HepG2 (cell line): Measurements from ENCODE around the gene HEMK1. TPM values are rescaled to one million over a fixed set of nuclear protein-coding genes. Genes with fewer than 3 reads are reported as not detected.

Experiments
- AFF4 ChIP-seq: sonication (generic); formaldehyde crosslinking; IDR thresholded peaks from 2 replicates; pipeline ENCODE4 v1.4.0; 2020; ENCODE audit warnings: missing genetic modification reagents
- CREB3 ChIP-seq: sonication (generic); formaldehyde crosslinking; IDR thresholded peaks from 2 replicates; pipeline ENCODE4 v1.5.0; 2020; ENCODE audit warnings: missing genetic modification reagents
- ETV5 ChIP-seq: IDR thresholded peaks from 2 replicates; pipeline ENCODE4 v1.6.1; 2018; ENCODE audit warnings: missing biosample characterization, missing genetic modification reagents, inconsistent platforms, borderline replicate concordance
- POGZ ChIP-seq: sonication (generic); formaldehyde crosslinking; IDR thresholded peaks from 2 replicates; pipeline ENCODE4 v1.4.0; 2020; ENCODE audit warnings: mild to moderate bottlenecking, missing genetic modification reagents
- SNRNP70 ChIP-seq: fragments of 200-400 bp; formaldehyde crosslinking; IDR thresholded peaks from 2 replicates; pipeline ENCODE4 v1.6.1; 2017; ENCODE audit warnings: mild to moderate bottlenecking, low read depth, low read length, moderate library complexity
- THYN1 ChIP-seq: sonication (generic); formaldehyde crosslinking; IDR thresholded peaks from 2 replicates; pipeline ENCODE4 v1.8.1; 2023; ENCODE audit warnings: low read depth, mild to moderate bottlenecking, moderate library complexity, missing genetic modification reagents, borderline replicate concordance
- ZFAT ChIP-seq: sonication (generic); formaldehyde crosslinking; conservative IDR thresholded peaks from 2 replicates; pipeline ENCODE4 v1.8.1; 2023; ENCODE audit warnings: missing genetic modification reagents, inconsistent platforms
- ZNF512B ChIP-seq: sonication (generic); formaldehyde crosslinking; IDR thresholded peaks from 2 replicates; pipeline ENCODE4 v1.5.1; 2020; ENCODE audit warnings: missing genetic modification reagents, mild to moderate bottlenecking, borderline replicate concordance
- ZNF639 ChIP-seq: conservative IDR thresholded peaks from 2 replicates; pipeline ENCODE4 v1.6.1; 2018; ENCODE audit warnings: missing genetic modification reagents
- ZNF646 ChIP-seq: sonication (generic); formaldehyde crosslinking; IDR thresholded peaks from 2 replicates; pipeline ENCODE4 v1.9.0; 2021; ENCODE audit warnings: mild to moderate bottlenecking, missing genetic modification reagents
- ZNF773 ChIP-seq: sonication (generic); formaldehyde crosslinking; IDR thresholded peaks from 2 replicates; pipeline ENCODE4 v1.4.0; 2020; ENCODE audit warnings: missing genetic modification reagents, borderline replicate concordance
- ZNF790 ChIP-seq: sonication (generic); formaldehyde crosslinking; IDR thresholded peaks from 2 replicates; pipeline ENCODE4 v1.8.0; 2022; ENCODE audit warnings: missing genetic modification reagents, mild to moderate bottlenecking, borderline replicate concordance
- polyA plus RNA-seq, 8 experiments: library from polyadenylated mRNA; depleted of rRNA in 3 of 8; stranded (reverse) in 7 of 8; unstranded in 1 of 8; fragments of >200 nt; fragmentation: Illumina TruSeq in 4 of 8; extraction: Trizol in 4 of 8; gene quantifications; 2 replicates each; pipeline versions ENCODE4 v1.2.1 to v1.2.3, GENCODE V29; 2011 to 2016; ENCODE audit warnings: low read depth in 4 of 8, missing spikeins in 1 of 8, mixed read lengths in 1 of 8; ENCODE audit not compliant: insufficient read depth in 1 of 8
- total RNA-seq, 5 experiments: library from RNA; depleted of rRNA; stranded (reverse); fragments of >200 nt; fragmentation: Illumina TruSeq; extraction: Trizol; gene quantifications; 2 replicates each; pipeline ENCODE4 v1.2.3, GENCODE V29; 2016; ENCODE audit warnings: low read depth in 1 of 5

HEMK1 gene
- total and polyA plus RNA-seq, 2 of the 13 experiments (the other 11 are each of a cell fraction or from before 2014, with no cell fraction given) = 9.8 to 12.6 TPM

GRCh38 chr3:50616003-50616769 is 46.9 kb downstream of the HEMK1 start (continued):
- TF ChIP-seq AFF4 (CRISPR knock-in tag) (no peak), SNRNP70 (no peak), ZNF639 (no peak), ZFAT (CRISPR knock-in tag) (no peak), ZNF512B (CRISPR knock-in tag) (no peak), CREB3 (no peak), THYN1 (CRISPR knock-in tag) (no peak), ZNF790 (no peak), POGZ (CRISPR knock-in tag) (no peak), ZNF773 (0 out of 2 replicates have a peak, but pooled peaks have one; percentile 30), ZNF646 (no peak), ETV5 (peak; percentile 49; the same call in 1 of the 2 replicates)
